GM12865 (cell line): ENCODE data around the gene UNC45B.

ENCODE experiments used
- DNase-seq: peaks from one replicate; pipeline ENCODE4 v3.0.0; 2010; ENCODE audit warnings: low read depth
- H3K4me3 ChIP-seq: 2 replicates; pipeline ENCODE4 v1.5.1; 2011; ENCODE audit warnings: mild to moderate bottlenecking, low read depth, low read length, control low read depth
- CTCF ChIP-seq: IDR thresholded peaks from 2 replicates; pipeline ENCODE4 v1.5.1; 2011; ENCODE audit warnings: low read length, control low read depth, low read depth, inconsistent platforms; ENCODE audit not compliant: insufficient read depth; ENCODE audit errors: missing control alignments

Gene UNC45B

GRCh38 chr17:35116845-35117244, 30.8 kb upstream of the UNC45B start:
- DNase-seq: no peak
- no peak for TF ChIP-seq CTCF
- H3K4me3 ChIP-seq: no peak overlapping the region

GRCh38 chr17:35117984-35118383, 29.6 kb upstream of the UNC45B start:
- TF ChIP-seq CTCF: peak; percentile 46
- DNase-seq: peak; percentile 72
- H3K4me3 ChIP-seq: no peak overlapping the region

GRCh38 chr17:35119370-35120165, 28.0 kb upstream of the UNC45B start, which contains the start of gene RAD51D:
RAD51D (minus strand) TSS chr17:35119860; CDS start chr17:35119613, 247 bp downstream.
- TF ChIP-seq CTCF: peak; percentile 87

GRCh38 chr17:35121315-35121714, 26.3 kb upstream of the UNC45B start, which contains the start of gene FNDC8:
FNDC8 (plus strand) TSS chr17:35121615; CDS start chr17:35121694, 79 bp downstream.
- DNase-seq: no peak
- H3K4me3 ChIP-seq: no peak within 1 kb of the TSS
- no peak for TF ChIP-seq CTCF

More at GRCh38 chr17:35119370-35120165, 28.0 kb upstream of the UNC45B start, which contains the start of gene RAD51D:
- peak; percentile 88 for DNase-seq
- peak within 1 kb of the TSS; percentile 96 for H3K4me3 ChIP-seq

GRCh38 chr17:35127751-35128514, 19.7 kb upstream of the UNC45B start:
- DNase-seq: no peak
- TF ChIP-seq CTCF: no peak

GRCh38 chr17:35129154-35129972, 18.3 kb upstream of the UNC45B start:
- TF ChIP-seq CTCF: no peak
- no peak for DNase-seq

More at GRCh38 chr17:35127751-35128514, 19.7 kb upstream of the UNC45B start:
- no peak overlapping the region for H3K4me3 ChIP-seq

More at GRCh38 chr17:35129154-35129972, 18.3 kb upstream of the UNC45B start:
- no peak overlapping the region for H3K4me3 ChIP-seq
